Coronary artery (tissue), 2 donors: ENCODE data around the gene EME2.

Experiments used
- DNase-seq: peaks from one replicate; pipeline ENCODE4 v3.0.0-alpha.2; 2017; ENCODE audit warnings: low spot score
- H3K27ac ChIP-seq, 2 donors: fragments of 200-600 bp; sonication (generic); one replicate each; pipeline ENCODE4 v1.5.1; 2016 to 2019
- H3K4me3 ChIP-seq: fragments of 200-600 bp; sonication (generic); 2 replicates; pipeline ENCODE4 v1.5.1; 2016; ENCODE audit warnings: mild to moderate bottlenecking, moderate library complexity
- TF ChIP-seq, protein P1 (sequence below): fragments of 200-600 bp; sonication (generic); IDR thresholded peaks from one replicate; pipeline ENCODE4 v1.5.1; 2019; ENCODE audit warnings: antibody characterized with exemption

Gene EME2

DNA sequence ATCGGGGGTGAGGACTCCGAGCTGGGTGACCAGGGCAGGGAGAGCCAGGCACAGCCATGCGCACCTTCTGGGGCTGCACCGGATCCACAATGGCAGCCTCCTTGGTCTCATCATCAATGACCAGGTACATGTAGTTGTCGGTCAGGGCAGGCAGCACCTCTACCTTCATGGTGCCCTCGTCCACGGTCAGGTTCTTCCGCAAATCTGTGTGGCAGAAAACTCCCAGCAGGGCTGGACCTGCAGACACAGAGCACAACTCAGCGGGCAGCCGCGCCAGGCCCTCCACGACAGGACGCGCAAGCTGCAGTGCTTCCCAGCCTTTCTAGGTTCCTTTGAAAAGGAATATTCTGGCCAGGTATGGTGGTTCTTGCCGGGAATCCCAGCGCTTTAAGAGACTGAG, 50.2 kb downstream of the EME2 start:
- TF ChIP-seq, protein P1, sequence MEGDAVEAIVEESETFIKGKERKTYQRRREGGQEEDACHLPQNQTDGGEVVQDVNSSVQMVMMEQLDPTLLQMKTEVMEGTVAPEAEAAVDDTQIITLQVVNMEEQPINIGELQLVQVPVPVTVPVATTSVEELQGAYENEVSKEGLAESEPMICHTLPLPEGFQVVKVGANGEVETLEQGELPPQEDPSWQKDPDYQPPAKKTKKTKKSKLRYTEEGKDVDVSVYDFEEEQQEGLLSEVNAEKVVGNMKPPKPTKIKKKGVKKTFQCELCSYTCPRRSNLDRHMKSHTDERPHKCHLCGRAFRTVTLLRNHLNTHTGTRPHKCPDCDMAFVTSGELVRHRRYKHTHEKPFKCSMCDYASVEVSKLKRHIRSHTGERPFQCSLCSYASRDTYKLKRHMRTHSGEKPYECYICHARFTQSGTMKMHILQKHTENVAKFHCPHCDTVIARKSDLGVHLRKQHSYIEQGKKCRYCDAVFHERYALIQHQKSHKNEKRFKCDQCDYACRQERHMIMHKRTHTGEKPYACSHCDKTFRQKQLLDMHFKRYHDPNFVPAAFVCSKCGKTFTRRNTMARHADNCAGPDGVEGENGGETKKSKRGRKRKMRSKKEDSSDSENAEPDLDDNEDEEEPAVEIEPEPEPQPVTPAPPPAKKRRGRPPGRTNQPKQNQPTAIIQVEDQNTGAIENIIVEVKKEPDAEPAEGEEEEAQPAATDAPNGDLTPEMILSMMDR, result no peak
- Histone ChIP-seq H3K27ac (no peak overlapping the region), H3K4me3 (no peak overlapping the region)
- DNase-seq, result no peak

DNA sequence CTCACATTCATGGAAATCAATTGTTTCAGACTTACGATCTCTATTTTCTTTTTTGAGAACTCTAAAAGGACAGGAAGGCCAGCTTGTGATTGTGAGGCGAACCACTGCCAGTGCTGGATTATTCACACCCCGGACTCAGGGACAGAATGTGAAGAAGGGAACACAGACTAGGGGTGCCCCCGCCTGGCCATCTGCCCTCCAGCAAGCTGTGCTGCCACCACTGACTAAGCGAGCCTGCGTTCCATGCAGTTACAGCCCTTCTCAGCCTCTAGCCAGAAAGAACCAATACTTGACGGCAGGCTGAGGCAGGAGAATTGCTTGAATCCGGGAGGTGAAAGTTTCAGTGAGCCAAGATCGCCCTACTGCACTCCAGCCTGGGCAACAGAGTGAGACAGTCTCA, 51.2 kb downstream of the EME2 start:
- DNase-seq, result no peak
- no peak overlapping the region for H3K27ac ChIP-seq
- TF ChIP-seq, protein P1, result no peak
- no peak overlapping the region for H3K4me3 ChIP-seq

DNA sequence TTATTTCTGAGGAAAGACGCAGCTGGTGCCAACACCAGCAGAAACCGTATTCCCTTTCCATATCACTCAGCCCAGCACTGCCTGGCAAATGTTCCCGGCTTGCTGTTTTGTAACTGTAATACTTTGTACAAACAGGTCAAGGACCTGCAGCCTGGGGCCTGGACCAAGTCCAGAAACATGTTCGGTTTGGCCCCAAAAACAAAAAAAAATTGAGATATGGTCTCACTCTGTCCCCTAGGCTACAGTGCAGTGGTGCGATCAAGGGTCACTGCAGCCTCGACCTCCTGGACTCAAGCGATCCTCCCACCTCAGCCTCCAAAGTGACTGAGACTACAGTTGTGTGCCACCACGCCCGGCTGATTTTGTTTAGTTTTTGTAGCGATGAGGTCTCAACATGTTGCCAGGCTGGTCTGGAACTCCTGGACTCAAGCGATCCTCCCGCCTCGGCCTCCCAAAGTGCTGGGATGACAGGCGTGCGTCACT, 52.8 kb downstream of the EME2 start:
- TF ChIP-seq, protein P1, result no peak
- no peak for DNase-seq
- peak overlapping the region; percentile 95 for H3K4me3 ChIP-seq
- peak overlapping the region in 1 of 2 donors; percentile 94 for H3K27ac ChIP-seq
